Vagina (tissue), 2 donors: ENCODE data around the gene HPN.

ENCODE experiments used
- CTCF ChIP-seq, 3 experiments: fragments of 450-650 bp in 2 of 3; fragments of 200-600 bp in 1 of 3; sonication (generic) in 1 of 3; IDR thresholded peaks; one replicate each; pipeline ENCODE4 v1.5.1; 2017 to 2019; ENCODE audit warnings: antibody characterized with exemption in 3 of 3, mild to moderate bottlenecking in 2 of 3, moderate library complexity in 2 of 3
- POLR2A ChIP-seq, 2 donors: fragments of 450-650 bp; IDR thresholded peaks; one replicate each; pipeline ENCODE4 v1.6.1; 2017; ENCODE audit warnings: antibody characterized with exemption in 2 of 2, mild to moderate bottlenecking in 2 of 2, moderate library complexity in 2 of 2

- no peak for TF ChIP-seq CTCF (IDR thresholded peaks at IDR 0.05)
- TF ChIP-seq POLR2A (IDR thresholded peaks at IDR 0.05): no peak
Observed at GRCh38 chr19:35112995-35113688, 71.6 kb downstream of the HPN start.
